Measurements from ENCODE around the gene PNLIPRP3.

GRCh38 chr10:116450861-116451260 is 23.2 kb downstream of the PNLIPRP3 start:
- TF ChIP-seq POLR2A (IDR thresholded peaks at IDR 0.05) (no peak), CTCF (IDR thresholded peaks at IDR 0.05) (no peak)
